T-cell (primary cell): ENCODE measurements around the gene HPS1. TPM values are rescaled to one million over a fixed set of nuclear protein-coding genes. Genes with fewer than 3 reads are reported as not detected.

Source experiments
- ATAC-seq, 4 experiments: fragments of 200-7000 bp in 3 of 4; fragments of 150-1000 bp in 1 of 4; cut with Tn5 transposase; replicated peaks in 1 of 4; 1 replicate in 3 of 4; 2 replicates in 1 of 4; pipeline ENCODE4 v1.10.0; 2021; ENCODE audit warnings: moderate library complexity in 3 of 4, mild to moderate bottlenecking in 2 of 4, moderate number of reproducible peaks in 1 of 4
- CTCF ChIA-PET, 2 donors: fragments of 300-600 bp; sonication (Branson Sonifier 250); formaldehyde crosslinking; loops; one replicate each; lab custom pipeline; 2022; ENCODE audit warnings: antibody characterized with exemption in 2 of 2; lab: Charles Lee
- POLR2A ChIA-PET, 2 donors: fragments of 300-600 bp; sonication (Branson Sonifier 250); formaldehyde crosslinking; loops; one replicate each; lab custom pipeline; 2022; ENCODE audit warnings: antibody characterized with exemption in 2 of 2; lab: Charles Lee
- DNase-seq, 35 experiments: peaks; one replicate each; pipeline versions ENCODE4 v3.0.0 to v3.0.0-alpha.2; 2013 to 2023
- H3K27ac ChIP-seq: one replicate; pipeline ENCODE4 v1.5.1; 2013; ENCODE audit warnings: low read length
- H3K27me3 ChIP-seq, 2 experiments: replicated peaks in 1 of 2; 1 replicate in 1 of 2; 2 replicates in 1 of 2; pipeline versions ENCODE4 v1.6.1 to v1.7.0; 2013; ENCODE audit warnings: low read length in 1 of 2, mixed read lengths in 1 of 2; ENCODE audit not compliant: control insufficient read depth in 2 of 2, insufficient read depth in 2 of 2; ENCODE audit errors: extremely low read depth in 1 of 2
- H3K36me3 ChIP-seq, 2 donors: 1 replicate in 1 of 2; 2 replicates in 1 of 2; pipeline versions ENCODE4 v1.6.1 to v1.7.0; 2013; ENCODE audit warnings: low read length in 1 of 2; ENCODE audit not compliant: control insufficient read depth in 2 of 2, insufficient read depth in 1 of 2; ENCODE audit errors: extremely low read depth in 1 of 2
- H3K4me1 ChIP-seq, 2 experiments: 1 replicate in 1 of 2; 2 replicates in 1 of 2; pipeline versions ENCODE4 v1.6.1 to v1.7.0; 2013; ENCODE audit warnings: low read length in 2 of 2, mixed read lengths in 1 of 2; ENCODE audit not compliant: insufficient read depth in 2 of 2, control insufficient read depth in 1 of 2; ENCODE audit errors: extremely low read depth in 1 of 2
- H3K4me3 ChIP-seq, 2 donors: 1 replicate in 1 of 2; 2 replicates in 1 of 2; pipeline versions ENCODE4 v1.5.1 to v1.7.0; 2013; ENCODE audit warnings: mild to moderate bottlenecking in 2 of 2, low read length in 1 of 2, moderate library complexity in 1 of 2; ENCODE audit not compliant: control insufficient read depth in 1 of 2; ENCODE audit errors: extremely low read depth in 1 of 2
- H3K9me3 ChIP-seq: 2 replicates; pipeline ENCODE4 v1.7.0; 2013
- H3K27ac Mint-ChIP-seq, 2 donors: one replicate each; pipeline ENCODE4 v1.8.0; 2020 to 2021; ENCODE audit warnings: mild to moderate bottlenecking in 2 of 2, mixed read lengths in 2 of 2
- H3K27me3 Mint-ChIP-seq, 2 donors: one replicate each; pipeline ENCODE4 v1.8.0; 2021 to 2022; ENCODE audit warnings: mixed read lengths in 2 of 2
- H3K36me3 Mint-ChIP-seq: one replicate; pipeline ENCODE4 v1.8.0; 2021; ENCODE audit warnings: mixed read lengths
- H3K4me1 Mint-ChIP-seq, 3 donors: one replicate each; pipeline ENCODE4 v1.8.0; 2020 to 2022; ENCODE audit warnings: mixed read lengths in 3 of 3, mild to moderate bottlenecking in 1 of 3
- H3K4me3 Mint-ChIP-seq, 3 donors: one replicate each; pipeline ENCODE4 v1.8.0; 2020 to 2022; ENCODE audit warnings: mild to moderate bottlenecking in 3 of 3, mixed read lengths in 3 of 3, moderate library complexity in 3 of 3
- H3K9me3 Mint-ChIP-seq, 3 donors: one replicate each; pipeline ENCODE4 v1.8.0; 2020 to 2022; ENCODE audit warnings: mixed read lengths in 3 of 3
- WGBS: methylation state at CpG from one replicate; pipeline ENCODE4 v1.1.5; 2013; ENCODE audit warnings: missing lambda C conversion rate; ENCODE audit not compliant: insufficient coverage; 5-methylcytosine and 5-hydroxymethylcytosine counted together
- total RNA-seq, 35 experiments: library from RNA in 6 of 35; stranded (reverse) in 6 of 35; fragments of 120-200 nt in 1 of 35; gene quantifications; one replicate each; pipeline versions ENCODE4 v1.2.1 to v1.2.4 and lab custom pipeline; 2013 to 2026

Gene HPS1
- total RNA-seq: 10 to 100 TPM; 74.7 to 99.3 (median 92.7) TPM
- 51.3 TPM for total RNA-seq (2013)
- 17.3 to 58.6 (median 30.1) reads per million in 29 experiments for total RNA-seq (lab: John Stamatoyannopoulos, UW)

DNA sequence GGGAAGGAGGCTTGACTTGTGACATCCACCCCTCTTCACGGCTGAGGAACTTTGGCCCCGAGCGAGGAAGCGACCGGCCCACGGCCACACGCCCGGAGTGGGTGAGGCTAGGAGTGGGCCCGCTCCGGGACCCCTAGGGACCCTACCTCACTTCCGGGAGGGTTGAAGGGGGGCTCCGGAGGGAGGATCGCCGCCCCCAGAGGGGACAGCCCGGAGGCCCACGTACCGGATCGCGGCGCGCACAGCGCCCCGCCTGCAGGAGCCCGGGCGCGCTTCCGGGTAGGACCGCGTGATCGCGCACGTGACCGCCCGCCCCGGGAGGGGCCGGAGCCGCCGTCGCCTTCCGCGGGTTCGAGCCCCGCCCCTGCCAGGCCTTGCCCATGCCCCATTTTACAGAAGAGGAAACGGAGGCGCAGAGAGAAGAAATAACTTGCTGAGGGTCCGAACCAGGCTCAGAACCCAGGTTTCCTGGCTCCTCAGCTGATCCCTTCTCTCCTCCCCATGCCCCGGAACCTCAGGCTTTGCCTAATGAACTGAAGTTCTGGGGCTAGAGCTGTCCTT is at the start of gene HPS1:
HPS1 (minus strand) TSS at position 275 of the 561 bp plus-strand sequence. CDS start 3,695 bp downstream, outside the sequence.
- CTCF ChIA-PET: interaction anchor here in 1 of 2 donors (0.8 to 1.5 kb wide), 2 partner anchors 20 to 21 kb away, joined by 3 to 6 read pairs; no protein-coding TSS in a partner anchor
- Mint-ChIP-seq H3K36me3 (peaks cover 21% of the 10 kb centered on the region), H3K4me3 (peak within 1 kb of the TSS; percentile 89 to 93 (median 90)), H3K27me3 (peaks cover 0 to 4% of the 10 kb centered on the region in 2 donors), H3K4me1 (peaks cover 40 to 48% (median 47%) of the 10 kb centered on the region in 3 donors), H3K9me3 (no peaks in the 10 kb centered on the region), H3K27ac (peak within 1 kb of the TSS; percentile 90 to 91)
- peak; percentile 43 to 81 (median 71) for DNase-seq
- Histone ChIP-seq H3K4me3 (peak within 1 kb of the TSS; percentile 86 to 91), H3K27me3 (no peaks in the 10 kb centered on the region), H3K9me3 (no peaks in the 10 kb centered on the region), H3K4me1 (peaks cover 4 to 38% of the 10 kb centered on the region in 2 experiments), H3K36me3 (peaks cover 2 to 23% of the 10 kb centered on the region in 2 donors), H3K27ac (peak within 1 kb of the TSS; percentile 78)
- WGBS: 0% methylated on average over 40 of the region's 47 CpGs
- POLR2A ChIA-PET: no interaction called here
- peak; percentile 91 to 95 (median 94) for ATAC-seq

DNA sequence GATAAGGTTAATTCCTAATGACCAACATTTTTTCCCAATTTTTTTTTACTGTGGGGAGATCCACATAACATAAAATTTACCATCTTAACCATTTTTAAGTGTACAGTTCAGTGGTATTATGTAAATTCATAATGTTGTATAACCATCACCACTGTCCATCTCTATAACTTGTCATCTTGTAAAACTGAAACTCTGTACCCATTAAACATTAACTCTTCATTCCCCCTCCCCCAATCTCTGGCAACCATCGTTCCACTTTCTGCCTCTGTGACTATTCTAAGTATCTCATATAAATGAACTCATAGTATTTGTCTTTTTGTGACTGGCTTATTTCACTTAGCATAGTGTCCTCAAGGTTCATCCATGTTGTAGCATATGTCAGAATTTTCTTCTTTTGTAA is 46.0 kb upstream of the HPS1 start:
- H3K27ac Mint-ChIP-seq: no peak overlapping the region
- no peaks in the 10 kb centered on the region for H3K36me3 Mint-ChIP-seq
- H3K4me1 Mint-ChIP-seq: no peaks in the 10 kb centered on the region
- CTCF ChIA-PET: no interaction called here
- Histone ChIP-seq H3K27ac (no peak overlapping the region), H3K36me3 (no peaks in the 10 kb centered on the region), H3K4me3 (no peak overlapping the region), H3K4me1 (no peaks in the 10 kb centered on the region), H3K27me3 (peaks cover 0 to 3% of the 10 kb centered on the region in 2 experiments), H3K9me3 (no peaks in the 10 kb centered on the region)
- H3K4me3 Mint-ChIP-seq: no peak overlapping the region
- POLR2A ChIA-PET: no interaction called here
- DNase-seq (no peak), ATAC-seq (no peak)
- no CpG with 5 or more reads among the region's 1 CpG for WGBS
- H3K27me3 Mint-ChIP-seq: peaks cover 12 to 23% of the 10 kb centered on the region in 2 donors
- peaks cover 14 to 22% (median 15%) of the 10 kb centered on the region in 3 donors for H3K9me3 Mint-ChIP-seq

DNA sequence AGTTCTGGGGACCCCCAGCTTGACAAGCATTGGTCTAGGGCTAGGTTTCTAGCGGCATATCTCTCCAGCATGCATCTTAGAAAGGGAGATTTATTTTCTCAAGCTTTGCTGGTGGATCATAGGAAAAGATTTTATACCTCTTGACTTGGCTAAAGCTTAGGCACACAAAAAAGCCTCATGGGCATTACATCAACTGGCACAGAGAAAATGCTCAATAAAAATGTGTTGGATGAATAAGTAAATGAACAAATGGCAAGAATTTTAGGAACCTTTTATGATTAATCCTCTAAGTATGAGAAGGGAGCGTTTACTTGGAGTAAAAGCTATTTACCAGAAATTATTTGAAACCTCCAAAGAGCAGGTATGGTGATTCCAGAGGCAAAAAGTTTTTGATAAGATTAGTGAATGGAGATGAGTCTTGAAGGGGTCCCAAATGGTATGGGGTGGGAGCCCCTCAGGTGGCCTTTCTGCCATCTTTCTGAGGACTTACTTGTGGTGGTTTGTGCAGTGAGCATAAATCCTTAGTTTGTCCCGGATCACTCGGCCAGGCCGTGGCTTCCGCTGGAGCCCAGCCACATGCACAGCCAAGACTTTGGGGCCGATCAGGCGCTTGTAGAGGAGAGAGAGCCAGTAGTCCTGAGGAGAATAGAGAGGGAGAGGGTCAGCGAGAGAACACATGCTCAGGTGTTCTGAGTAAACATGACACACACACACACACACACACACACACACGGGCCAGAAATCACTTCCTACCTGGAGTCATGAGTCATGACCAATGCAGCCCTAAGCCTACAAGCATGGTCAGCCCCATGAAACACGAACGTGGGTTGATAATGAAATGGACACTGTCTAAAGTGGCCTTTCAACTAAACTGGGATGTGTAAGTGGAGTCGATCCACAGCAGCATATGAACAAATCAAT is 43.1 kb upstream of the HPS1 start:
- H3K4me3 Mint-ChIP-seq: no peak overlapping the region
- no peaks in the 10 kb centered on the region for H3K9me3 ChIP-seq
- ATAC-seq (no peak), DNase-seq (no peak)
- CTCF ChIA-PET: no interaction called here
- no peaks in the 10 kb centered on the region for H3K36me3 Mint-ChIP-seq
- H3K4me3 ChIP-seq: no peak overlapping the region
- H3K4me1 Mint-ChIP-seq: no peaks in the 10 kb centered on the region
- H3K27ac Mint-ChIP-seq: no peak overlapping the region
- H3K36me3 ChIP-seq: no peaks in the 10 kb centered on the region
- peaks cover 20 to 23% of the 10 kb centered on the region in 2 donors for H3K27me3 Mint-ChIP-seq
- H3K4me1 ChIP-seq: no peaks in the 10 kb centered on the region
- peaks cover 3 to 8% (median 4%) of the 10 kb centered on the region in 3 donors for H3K9me3 Mint-ChIP-seq
- POLR2A ChIA-PET: interaction anchor here in 1 of 2 donors (0.6 kb wide), 1 partner anchor 757 kb away, joined by 4 read pairs; no protein-coding TSS in a partner anchor
- no peak overlapping the region for H3K27ac ChIP-seq
- H3K27me3 ChIP-seq: peaks cover 0 to 3% of the 10 kb centered on the region in 2 experiments
- 100% methylated on average over 1 of the region's 13 CpGs for WGBS

DNA sequence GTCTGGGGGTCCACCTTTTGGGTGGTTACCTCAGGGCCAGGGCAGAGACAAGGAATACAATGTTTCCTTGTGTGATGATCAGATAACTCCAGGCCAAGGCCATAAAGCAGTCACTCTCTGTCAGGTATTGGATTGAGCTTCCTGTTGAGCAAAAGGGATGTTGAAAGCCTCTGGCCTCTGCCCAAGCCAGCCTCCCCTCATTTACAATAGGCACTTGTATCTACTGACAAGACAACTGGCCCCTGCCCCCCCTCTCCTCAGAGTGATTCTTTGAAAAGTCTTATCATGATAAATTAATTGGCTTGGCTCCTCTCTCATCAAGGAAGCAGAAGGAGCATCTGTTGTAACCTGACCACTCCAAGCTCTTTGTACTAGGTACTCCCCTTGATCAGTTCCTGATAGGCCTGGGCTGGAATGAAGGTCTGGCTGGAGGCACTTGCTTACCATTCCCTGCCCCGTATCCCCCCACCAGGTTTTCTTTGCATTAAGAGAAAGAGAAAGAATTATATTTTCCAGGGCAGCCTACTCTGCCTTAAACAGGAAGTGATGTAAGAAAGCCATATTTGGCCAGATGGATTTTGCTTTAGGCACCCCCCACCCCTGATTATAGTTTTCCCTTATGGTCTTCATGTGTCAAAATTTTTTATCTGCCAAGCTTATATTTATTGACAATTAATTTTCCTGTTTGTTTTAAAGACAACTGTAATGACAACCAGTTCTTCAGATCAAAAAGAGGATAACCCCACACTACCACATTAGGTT is 42.1 kb upstream of the HPS1 start:
- Mint-ChIP-seq H3K27ac (no peak overlapping the region), H3K9me3 (peaks cover 0 to 4% (median 0%) of the 10 kb centered on the region in 3 donors), H3K4me1 (no peaks in the 10 kb centered on the region), H3K4me3 (no peak overlapping the region), H3K36me3 (no peaks in the 10 kb centered on the region), H3K27me3 (peaks cover 20 to 25% of the 10 kb centered on the region in 2 donors)
- Histone ChIP-seq H3K27ac (no peak overlapping the region), H3K36me3 (no peaks in the 10 kb centered on the region), H3K4me1 (no peaks in the 10 kb centered on the region), H3K9me3 (no peaks in the 10 kb centered on the region), H3K4me3 (no peak overlapping the region), H3K27me3 (peaks cover 0 to 3% of the 10 kb centered on the region in 2 experiments)
- no peak for ATAC-seq
- ChIA-PET CTCF (no interaction called here), POLR2A (interaction anchor here (0.5 to 0.6 kb wide), 2 partner anchors 729 to 758 kb away, joined by 3 to 4 read pairs; no protein-coding TSS in a partner anchor)
- WGBS: no CpG with 5 or more reads among the region's 1 CpG
- DNase-seq: no peak

DNA sequence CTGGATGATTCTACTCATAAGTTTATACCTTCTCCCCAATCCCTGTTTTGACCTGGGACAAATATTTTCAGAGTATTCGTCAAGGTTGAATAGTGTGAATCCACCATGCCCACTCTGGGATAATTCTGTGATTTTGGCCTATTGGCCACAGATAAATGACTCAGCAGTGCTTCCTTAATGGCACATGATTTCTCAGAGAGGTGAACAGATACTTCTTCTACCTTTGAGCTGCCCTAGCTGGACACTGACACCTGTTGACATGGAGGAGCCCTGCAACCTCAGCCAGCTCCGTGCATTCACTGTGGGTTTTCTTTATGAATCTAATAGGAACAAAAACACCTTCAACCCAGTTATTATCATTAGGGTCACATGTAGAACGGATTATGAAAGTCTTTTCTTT is 40.9 kb upstream of the HPS1 start:
- ChIA-PET POLR2A (no interaction called here), CTCF (no interaction called here)
- H3K9me3 ChIP-seq: no peaks in the 10 kb centered on the region
- no peak overlapping the region for H3K4me3 ChIP-seq
- H3K27me3 ChIP-seq: peaks cover 0 to 3% of the 10 kb centered on the region in 2 experiments
- H3K4me1 Mint-ChIP-seq: peaks cover under 1% of the 10 kb centered on the region in 3 donors
- H3K36me3 Mint-ChIP-seq: no peaks in the 10 kb centered on the region
- 71% methylated on average over 1 of the region's 3 CpGs for WGBS
- no peaks in the 10 kb centered on the region for H3K36me3 ChIP-seq
- H3K27me3 Mint-ChIP-seq: peaks cover 16 to 21% of the 10 kb centered on the region in 2 donors
- DNase-seq (no peak), ATAC-seq (no peak)
- peaks cover 0 to under 1% of the 10 kb centered on the region in 2 experiments for H3K4me1 ChIP-seq
- no peak overlapping the region for H3K27ac Mint-ChIP-seq
- peaks cover 0 to 6% (median 0%) of the 10 kb centered on the region in 3 donors for H3K9me3 Mint-ChIP-seq
- no peak overlapping the region for H3K27ac ChIP-seq
- H3K4me3 Mint-ChIP-seq: no peak overlapping the region
